GM12878 (cell line): ENCODE data around the gene PPIP5K2. TPM values are rescaled to one million over a fixed set of nuclear protein-coding genes. Genes with fewer than 3 reads are reported as not detected.

Source experiments
- CHD2 ChIP-seq: IDR thresholded peaks from 2 replicates; pipeline ENCODE4 v1.6.1; 2011; ENCODE audit warnings: low read depth, low read length, improper control_type of control experiment, borderline replicate concordance
- CTCF ChIP-seq, 3 experiments: IDR thresholded peaks in 2 of 3; conservative IDR thresholded peaks in 1 of 3; 2 replicates each; pipeline ENCODE4 v1.5.1; 2011; ENCODE audit warnings: low read depth in 3 of 3, low read length in 3 of 3, mild to moderate bottlenecking in 3 of 3, control low read depth in 2 of 3, moderate library complexity in 2 of 3, inconsistent platforms in 1 of 3, mixed read lengths in 1 of 3; ENCODE audit not compliant: control insufficient read depth in 2 of 3, insufficient read depth in 1 of 3; ENCODE audit errors: extremely low read depth in 1 of 3
- E2F4 ChIP-seq: IDR thresholded peaks from 2 replicates; pipeline ENCODE4 v1.6.1; 2012; ENCODE audit warnings: low read depth, low read length, improper control_type of control experiment
- HCFC1 ChIP-seq: fragments of 150-350 bp; IDR thresholded peaks from 2 replicates; pipeline ENCODE4 v1.6.1; 2014; ENCODE audit warnings: low read length
- KLF5 ChIP-seq: fragments of 450-650 bp; IDR thresholded peaks from 2 replicates; pipeline ENCODE4 v1.6.1; 2014; ENCODE audit warnings: mild to moderate bottlenecking; ENCODE audit not compliant: partially characterized antibody
- MLLT1 ChIP-seq: fragments of 450-650 bp; IDR thresholded peaks from 2 replicates; pipeline ENCODE4 v1.6.1; 2016; ENCODE audit warnings: mild to moderate bottlenecking
- MXI1 ChIP-seq: fragments of 150-350 bp; IDR thresholded peaks from 2 replicates; pipeline ENCODE4 v1.6.1; 2011; ENCODE audit warnings: low read depth, mild to moderate bottlenecking, inconsistent platforms, low read length, improper control_type of control experiment
- NBN ChIP-seq: fragments of 450-650 bp; IDR thresholded peaks from 2 replicates; pipeline ENCODE4 v1.6.1; 2016
- NFYA ChIP-seq: IDR thresholded peaks from 2 replicates; pipeline ENCODE4 v1.6.1; 2011; ENCODE audit warnings: low read depth, mild to moderate bottlenecking, low read length, improper control_type of control experiment, borderline replicate concordance
- NR2F1 ChIP-seq: fragments of 450-650 bp; conservative IDR thresholded peaks from 2 replicates; pipeline ENCODE4 v1.6.1; 2017; ENCODE audit warnings: mild to moderate bottlenecking
- NRF1 ChIP-seq: conservative IDR thresholded peaks from 2 replicates; pipeline ENCODE4 v1.6.1; 2011; ENCODE audit warnings: mild to moderate bottlenecking, low read depth, low read length, improper control_type of control experiment
- POLR2A ChIP-seq: IDR thresholded peaks from 2 replicates; pipeline ENCODE4 v1.6.1; 2011; ENCODE audit warnings: low read depth, mild to moderate bottlenecking, low read length
- RCOR1 ChIP-seq: conservative IDR thresholded peaks from 2 replicates; pipeline ENCODE4 v1.6.1; 2012; ENCODE audit warnings: low read depth, low read length, improper control_type of control experiment
- RELB ChIP-seq: fragments of 450-650 bp; IDR thresholded peaks from 2 replicates; pipeline ENCODE4 v1.6.1; 2017; ENCODE audit warnings: low read depth, mild to moderate bottlenecking, moderate library complexity
- RUNX3 ChIP-seq: IDR thresholded peaks from 2 replicates; pipeline ENCODE4 v1.6.1; 2012; ENCODE audit warnings: low read length, inconsistent platforms
- SKIL ChIP-seq: fragments of 450-650 bp; IDR thresholded peaks from 2 replicates; pipeline ENCODE4 v1.6.1; 2017; ENCODE audit warnings: mild to moderate bottlenecking, low read depth, inconsistent platforms; ENCODE audit not compliant: poor library complexity, severe bottlenecking
- TBL1XR1 ChIP-seq: IDR thresholded peaks from 2 replicates; pipeline ENCODE4 v1.6.1; 2012; ENCODE audit warnings: low read depth, low read length, improper control_type of control experiment
- ZBTB11 ChIP-seq: fragments of 450-650 bp; formaldehyde crosslinking; IDR thresholded peaks from 2 replicates; pipeline ENCODE4 v1.5.0; 2022; ENCODE audit warnings: mild to moderate bottlenecking, missing genetic modification characterization
- ZNF274 ChIP-seq: IDR thresholded peaks from one replicate; pipeline ENCODE4 v1.8.0; 2011; ENCODE audit not compliant: insufficient read length, insufficient read depth
- ZNF384 ChIP-seq: IDR thresholded peaks from 2 replicates; pipeline ENCODE4 v1.6.1; 2012; ENCODE audit warnings: low read depth, mild to moderate bottlenecking, low read length, improper control_type of control experiment, borderline replicate concordance
- polyA plus RNA-seq, 11 experiments: library from polyadenylated mRNA; depleted of rRNA in 4 of 11; unstranded in 6 of 11; stranded (reverse) in 5 of 11; fragments of >200 nt; fragmentation: Nextera tagmentation in 4 of 11; fragmentation: Illumina TruSeq in 1 of 11; extraction: Ambion mirVana in 4 of 11; extraction: Trizol in 1 of 11; gene quantifications; 1 replicate in 1 of 11; 2 replicates in 10 of 11; pipeline versions ENCODE4 v1.2.1 to v1.2.3, GENCODE V29; 2011 to 2016; ENCODE audit warnings: inconsistent platforms in 2 of 11, missing spikeins in 2 of 11, low read depth in 1 of 11
- total RNA-seq, 4 experiments: library from RNA; depleted of rRNA in 3 of 4; stranded (reverse); fragments of >200 nt in 3 of 4; fragmentation: Illumina TruSeq in 1 of 4; extraction: Trizol in 1 of 4; gene quantifications; 2 replicates each; pipeline versions ENCODE4 v1.2.1 to v1.2.3, GENCODE V29; 2013 to 2021

The PPIP5K2 gene
- total and polyA plus RNA-seq, 10 of the 15 experiments (the other 5 are each of a cell fraction or from before 2014, with no cell fraction given) = 27.7 to 87.3 (median 58.6) TPM

- TF ChIP-seq CTCF (IDR thresholded peaks at IDR 0.05 in 2 of 3, conservative IDR thresholded peaks at IDR 0.05 in 1 of 3; ENCODE audit: control insufficient read depth in 2 of 3, extremely low read depth in 1 of 3, insufficient read depth in 1 of 3, low read depth in 3 of 3, low read length in 3 of 3) (no peak), CHD2 (no peak), ZNF384 (no peak), NRF1 (no peak), NR2F1 (peak; percentile 92), MLLT1 (no peak), E2F4 (no peak), HCFC1 (no peak), KLF5 (no peak), ZBTB11 (CRISPR knock-in tag) (no peak), RCOR1 (no peak), ZNF274 (no peak), SKIL (peak; percentile 77), MXI1 (no peak), NFYA (no peak), TBL1XR1 (peak; percentile 92), RUNX3 (no peak), NBN (no peak), RELB (peak; percentile 54; the same call in 1 of the 2 replicates), POLR2A (no peak)
Measured at GRCh38 chr5:103260951-103261350, 140.8 kb downstream of the PPIP5K2 start (continued).
